NCI-H82 treated with DMSO at 0.1 percent for 48 hours (cell line): ENCODE measurements around the gene PLIN3.
"Not testable (repeated sequence)": the region's sequence is repeated elsewhere in the genome, so short reads cannot be mapped to it uniquely, and the experiment has no call there.

ENCODE experiments used
- DNase-seq: peaks from one replicate; lab custom pipeline; 2025; ENCODE audit not compliant: unreplicated experiment; lab: John Stamatoyannopoulos, UW

The PLIN3 gene

DNA sequence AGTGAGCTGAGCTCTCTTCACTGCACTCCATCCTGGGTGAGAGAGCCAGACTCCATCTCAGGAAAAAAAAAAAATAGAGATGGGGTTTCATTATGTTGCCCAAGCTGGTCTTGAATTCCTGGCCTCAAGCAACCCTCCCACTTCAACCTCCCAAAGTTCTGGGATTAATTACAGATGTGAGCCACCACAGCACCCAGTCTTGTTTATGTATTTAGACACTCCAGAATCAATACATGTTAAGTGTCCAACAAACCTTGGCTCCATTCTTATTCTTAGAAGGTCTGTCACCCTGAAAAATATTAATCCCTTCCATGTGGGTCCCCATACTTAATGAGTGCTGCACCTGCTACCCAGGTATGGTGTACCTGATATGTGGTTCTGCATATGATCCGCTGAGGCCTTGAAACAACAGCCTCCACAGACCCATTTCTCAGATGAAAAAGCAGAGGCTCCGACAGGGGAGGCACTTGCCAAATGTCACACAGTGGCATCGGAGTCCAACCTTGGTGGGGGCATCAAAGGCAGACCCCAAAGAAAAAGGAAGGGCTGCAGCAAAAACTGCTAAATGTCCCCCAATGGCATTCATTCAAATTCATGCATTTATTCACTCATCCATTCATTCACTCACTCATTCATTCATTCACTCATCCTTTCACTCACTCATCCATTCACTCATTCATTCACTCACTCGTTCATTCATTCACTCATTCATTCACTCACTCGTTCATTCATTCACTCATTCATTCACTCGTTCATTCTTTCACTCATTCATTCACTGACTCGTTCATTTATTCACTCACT lies 52.6 kb downstream of the PLIN3 start:
- DNase-seq = no peak

DNA sequence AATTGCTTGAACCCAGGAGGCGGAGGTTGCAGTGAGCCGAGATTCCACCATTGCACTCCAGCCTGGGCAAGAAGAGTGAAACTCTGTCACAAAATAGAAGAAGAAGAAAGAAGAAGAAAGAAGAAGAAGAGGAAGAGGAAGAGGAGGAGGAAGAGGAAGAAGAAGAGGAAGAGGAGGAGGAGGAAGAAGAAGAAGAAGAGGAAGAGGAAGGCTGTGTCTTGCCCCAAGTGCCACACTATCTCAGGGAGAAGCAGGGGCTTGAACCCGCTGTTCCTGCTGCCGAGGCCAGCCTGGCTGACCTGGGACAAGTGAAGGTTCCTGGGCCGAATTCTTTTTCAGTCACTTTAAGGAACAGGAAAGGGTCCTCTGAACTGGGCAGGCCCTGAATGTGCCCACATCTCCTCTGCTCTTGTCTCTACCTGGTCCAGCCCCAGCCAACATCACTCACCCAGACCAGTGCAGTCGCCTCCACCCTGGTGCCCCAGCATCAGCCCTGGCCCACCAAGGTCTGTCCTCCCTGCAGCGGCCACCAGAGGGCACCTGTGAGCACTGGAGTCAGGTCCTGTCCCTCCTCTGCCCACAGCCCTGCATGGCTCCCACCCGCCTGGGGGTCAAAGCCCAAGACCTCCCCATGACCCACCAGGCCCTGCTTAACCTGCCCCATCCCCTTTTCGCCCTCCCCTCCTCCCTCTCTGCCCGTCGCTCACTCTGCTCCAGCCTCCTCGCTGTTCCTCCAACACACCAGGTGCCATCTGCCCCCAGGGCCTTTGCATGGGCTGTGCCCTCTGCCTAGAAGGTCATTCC lies 55.9 kb downstream of the PLIN3 start:
- peak; percentile 6 for DNase-seq

DNA sequence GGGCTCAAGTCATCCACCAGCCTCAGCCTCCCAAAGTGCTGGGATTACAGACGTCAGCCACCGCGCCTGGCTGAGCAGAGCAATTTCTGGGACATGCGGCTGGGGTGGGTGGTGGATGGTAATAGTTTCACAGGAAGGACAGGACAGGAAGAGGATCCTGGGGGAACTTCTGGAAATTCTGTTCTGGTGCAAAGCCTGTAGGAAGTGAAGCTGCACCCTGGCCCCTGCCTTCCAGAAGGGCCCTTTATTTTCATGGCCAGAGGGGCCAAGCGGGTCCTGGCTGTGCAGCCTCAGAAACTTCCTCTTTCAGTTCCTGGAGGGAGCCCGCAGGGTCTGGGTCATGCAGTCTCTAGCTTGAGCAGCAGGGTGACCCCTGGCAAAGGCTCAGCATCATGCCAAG lies 60.3 kb downstream of the PLIN3 start:
- no peak for DNase-seq

DNA sequence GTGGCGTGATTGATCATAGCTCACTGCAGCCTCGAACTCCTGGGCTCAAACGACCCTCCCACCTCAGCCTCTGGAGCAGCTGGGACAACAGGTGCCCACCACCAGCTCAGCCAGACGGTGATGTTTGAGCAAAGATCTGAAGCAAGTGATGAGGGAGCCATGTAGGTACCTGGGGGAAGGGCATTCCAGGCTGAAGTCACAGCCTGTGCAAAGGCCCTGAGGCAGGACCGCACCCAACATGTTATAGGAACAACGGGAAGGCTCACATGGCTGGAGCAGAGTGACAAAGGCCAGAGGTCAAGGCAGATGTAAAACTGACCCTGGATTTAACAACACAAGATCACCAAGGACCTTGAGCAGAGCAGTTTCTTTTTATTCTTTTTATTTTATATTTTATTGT lies 61.1 kb downstream of the PLIN3 start:
- DNase-seq = no peak

DNA sequence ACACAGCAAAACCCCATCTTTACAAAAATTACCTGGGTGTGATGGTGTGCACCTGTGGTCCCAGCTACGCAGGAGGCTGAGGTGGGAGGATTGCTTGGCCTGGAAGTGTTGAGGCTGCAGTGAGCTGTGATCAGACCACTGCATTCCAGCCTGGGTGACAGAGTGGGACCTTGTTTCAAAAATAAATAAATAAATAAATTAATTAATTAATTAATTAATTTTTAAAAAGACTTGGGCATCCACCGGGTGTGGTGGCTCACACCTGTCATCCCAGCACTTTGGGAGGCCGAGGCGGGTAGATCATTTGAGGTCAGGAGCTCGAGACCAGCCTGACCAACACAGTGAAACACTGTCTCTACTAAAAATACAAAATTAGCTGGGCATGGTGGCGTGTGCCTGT lies 62.3 kb downstream of the PLIN3 start:
- DNase-seq = not testable (repeated sequence)

DNA sequence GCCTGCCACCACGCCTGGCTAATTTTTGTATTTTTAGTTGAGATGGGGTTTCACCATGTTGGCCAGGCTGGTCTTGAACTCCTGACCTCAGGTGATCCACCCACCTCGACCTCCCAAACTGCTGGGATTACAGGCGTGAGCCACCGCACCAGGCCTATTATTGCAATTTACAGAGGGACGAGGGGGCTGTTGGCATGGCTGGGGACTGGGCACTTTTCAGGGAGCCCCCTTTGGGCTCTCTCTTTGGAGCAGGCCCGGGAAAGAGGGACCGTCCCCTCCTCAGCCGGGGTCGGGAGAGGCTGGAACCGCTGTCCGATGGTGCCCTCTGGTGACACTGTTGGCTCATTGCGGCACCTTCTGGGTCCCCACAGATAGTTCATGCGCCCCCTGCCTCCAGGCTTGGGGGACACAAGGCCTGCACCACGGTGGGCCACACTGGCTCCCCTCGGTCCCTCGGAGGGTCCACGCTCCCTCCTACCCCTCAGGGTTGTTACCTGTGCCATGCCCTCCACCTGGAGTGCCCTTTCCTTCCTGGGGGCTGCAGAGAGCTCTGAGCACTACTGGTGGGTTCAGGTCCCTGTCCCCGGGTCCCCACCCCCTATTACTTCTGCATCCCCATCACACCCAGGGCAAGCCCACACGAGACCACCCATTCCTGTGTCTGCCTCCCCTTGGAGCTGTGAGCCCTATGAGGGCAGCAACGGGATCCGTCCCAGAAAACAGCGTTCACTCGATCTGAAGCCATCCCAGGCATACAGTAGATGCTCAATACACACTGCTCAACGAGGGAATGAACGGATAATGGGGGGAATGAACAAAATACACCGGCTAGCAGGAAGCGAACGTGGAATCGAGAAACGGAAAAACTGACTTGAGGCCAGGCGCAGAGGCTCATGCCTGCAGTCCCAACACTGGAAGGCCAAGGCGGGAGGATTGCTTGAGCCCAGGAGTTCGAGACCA lies 63.5 kb downstream of the PLIN3 start:
- peak; percentile 22 for DNase-seq

DNA sequence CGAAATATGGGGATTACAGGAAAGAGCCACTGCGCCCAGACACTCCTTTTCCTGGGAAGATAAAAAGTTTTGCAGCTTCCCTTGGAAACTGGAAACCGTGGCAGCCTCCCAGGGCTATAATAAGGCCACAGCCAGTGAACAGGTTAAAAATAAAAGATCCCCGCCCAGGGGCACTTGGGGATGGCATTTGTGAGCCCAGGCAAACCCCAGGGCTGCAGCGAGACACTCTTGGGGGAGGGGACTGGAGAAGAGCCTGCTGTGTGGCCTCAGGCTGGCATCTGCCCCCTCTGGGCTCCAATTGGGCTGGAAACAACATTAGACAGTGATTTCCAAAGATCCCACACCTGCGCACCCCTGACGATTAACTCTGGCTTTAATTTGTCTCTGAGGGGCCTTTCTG lies 64.8 kb downstream of the PLIN3 start:
- DNase-seq = no peak

DNA sequence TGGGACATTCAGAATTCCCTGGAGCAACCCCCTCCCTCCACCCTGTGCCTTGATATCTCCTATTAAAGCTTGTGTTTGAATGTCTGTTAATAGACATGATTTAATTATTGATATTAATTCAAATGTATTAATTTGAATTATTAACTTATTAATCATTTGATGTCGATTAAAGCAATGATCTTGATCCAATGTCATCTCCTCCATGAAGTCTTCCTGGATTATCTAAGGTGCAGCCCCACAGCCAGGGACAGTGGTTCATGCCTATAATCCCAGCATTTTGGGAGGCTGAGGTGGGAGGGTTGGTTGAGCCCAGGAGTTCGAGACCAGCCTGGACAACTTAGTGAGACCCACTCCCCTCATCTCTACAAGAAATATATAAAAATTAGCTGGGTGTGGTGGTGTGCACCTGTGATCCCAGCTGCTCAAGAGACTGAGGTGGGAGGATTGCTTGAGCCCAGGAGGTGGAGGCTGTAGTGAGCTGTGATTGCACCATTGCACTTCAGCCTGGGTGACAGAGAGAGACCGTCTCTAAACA lies 66.3 kb downstream of the PLIN3 start:
- DNase-seq = no peak

DNA sequence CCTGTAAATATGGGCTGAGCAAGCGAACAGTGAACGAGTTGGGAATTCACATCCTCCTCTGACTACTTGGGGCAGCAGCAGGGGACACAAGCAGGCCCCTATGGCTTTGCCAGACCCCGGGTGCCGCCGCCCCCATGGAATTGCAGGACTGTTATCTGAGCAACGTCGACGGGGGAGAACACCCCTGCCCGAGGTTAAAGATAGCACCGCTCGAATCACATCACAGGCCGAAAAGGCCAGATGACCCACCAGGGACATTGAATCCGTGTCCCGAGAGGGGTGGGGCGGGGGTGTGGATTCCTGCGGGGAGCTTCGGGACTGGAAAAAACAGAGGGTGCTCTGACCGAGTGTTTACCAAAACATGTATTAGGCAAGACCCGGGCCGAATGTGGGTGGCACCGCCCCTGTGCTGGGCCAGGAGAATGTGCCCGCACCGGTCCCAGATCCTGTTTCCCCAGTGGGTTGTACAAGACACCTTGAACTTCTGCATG lies 66.8 kb downstream of the PLIN3 start:
- DNase-seq = no peak

DNA sequence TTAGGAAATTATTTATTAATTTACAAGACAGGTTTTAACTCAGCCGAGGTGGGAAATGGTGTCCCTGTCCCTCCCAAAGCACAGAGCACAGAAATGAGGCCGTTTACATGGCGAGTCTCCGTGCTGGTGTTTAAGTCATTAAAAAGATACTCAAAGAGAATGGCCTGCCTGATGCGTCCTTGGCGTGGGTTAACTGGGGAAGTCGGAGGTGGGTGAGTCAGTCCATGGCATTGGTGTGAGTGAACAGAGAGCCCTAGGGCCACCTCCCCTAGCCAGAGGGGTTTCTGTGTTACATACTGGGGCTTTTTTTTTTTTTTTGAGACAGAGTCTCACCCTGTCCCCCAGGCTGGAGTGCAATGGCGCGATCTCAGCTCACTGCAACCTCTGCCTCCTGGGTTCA lies 72.1 kb downstream of the PLIN3 start:
- no peak for DNase-seq

DNA sequence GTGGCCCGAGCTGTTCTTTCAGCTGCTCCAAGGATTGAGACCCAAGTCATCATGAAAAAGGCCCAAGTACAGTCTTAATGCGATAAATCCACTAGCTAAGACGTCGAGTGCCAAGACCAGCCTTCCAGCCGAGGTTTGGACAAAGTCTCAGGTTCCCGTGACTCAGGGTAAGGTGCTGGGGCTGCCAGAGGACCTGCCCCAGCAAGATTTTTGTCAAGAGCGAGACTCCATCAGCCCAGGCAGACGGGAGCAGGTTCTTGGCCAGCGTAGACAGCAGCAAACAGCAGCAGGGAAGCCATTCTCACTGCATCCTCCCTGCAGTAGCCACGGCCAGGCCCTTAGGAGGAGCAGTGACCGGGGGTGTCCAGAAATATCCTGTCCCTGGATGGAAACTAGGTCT lies 72.5 kb downstream of the PLIN3 start:
- DNase-seq = no peak

DNA sequence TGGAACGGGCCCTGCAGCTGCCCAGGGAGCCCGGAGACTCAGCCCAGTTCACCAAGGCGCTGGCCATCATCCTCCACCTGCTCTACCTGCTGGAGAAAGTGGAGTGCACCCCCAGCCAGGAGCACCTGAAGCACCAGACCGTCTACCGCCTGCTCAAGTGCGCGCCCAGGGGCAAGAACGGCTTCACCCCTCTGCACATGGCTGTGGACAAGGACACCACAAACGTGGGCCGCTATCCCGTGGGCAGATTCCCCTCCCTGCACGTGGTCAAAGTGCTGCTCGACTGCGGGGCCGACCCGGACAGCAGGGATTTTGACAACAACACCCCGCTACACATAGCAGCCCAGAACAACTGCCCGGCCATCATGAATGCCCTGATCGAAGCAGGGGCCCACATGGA lies 74.2 kb downstream of the PLIN3 start:
- DNase-seq = not testable (repeated sequence)

DNA sequence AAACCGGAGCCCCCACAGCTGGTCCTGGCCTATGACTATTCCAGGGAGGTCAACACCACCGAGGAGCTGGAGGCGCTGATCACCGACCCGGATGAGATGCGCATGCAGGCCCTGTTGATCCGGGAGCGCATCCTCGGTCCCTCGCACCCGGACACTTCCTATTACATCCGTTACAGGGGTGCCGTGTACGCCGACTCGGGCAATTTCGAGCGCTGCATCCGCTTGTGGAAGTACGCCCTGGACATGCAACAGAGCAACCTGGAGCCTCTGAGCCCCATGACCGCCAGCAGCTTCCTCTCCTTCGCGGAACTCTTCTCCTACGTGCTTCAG lies 74.6 kb downstream of the PLIN3 start:
- DNase-seq = not testable (repeated sequence)

DNA sequence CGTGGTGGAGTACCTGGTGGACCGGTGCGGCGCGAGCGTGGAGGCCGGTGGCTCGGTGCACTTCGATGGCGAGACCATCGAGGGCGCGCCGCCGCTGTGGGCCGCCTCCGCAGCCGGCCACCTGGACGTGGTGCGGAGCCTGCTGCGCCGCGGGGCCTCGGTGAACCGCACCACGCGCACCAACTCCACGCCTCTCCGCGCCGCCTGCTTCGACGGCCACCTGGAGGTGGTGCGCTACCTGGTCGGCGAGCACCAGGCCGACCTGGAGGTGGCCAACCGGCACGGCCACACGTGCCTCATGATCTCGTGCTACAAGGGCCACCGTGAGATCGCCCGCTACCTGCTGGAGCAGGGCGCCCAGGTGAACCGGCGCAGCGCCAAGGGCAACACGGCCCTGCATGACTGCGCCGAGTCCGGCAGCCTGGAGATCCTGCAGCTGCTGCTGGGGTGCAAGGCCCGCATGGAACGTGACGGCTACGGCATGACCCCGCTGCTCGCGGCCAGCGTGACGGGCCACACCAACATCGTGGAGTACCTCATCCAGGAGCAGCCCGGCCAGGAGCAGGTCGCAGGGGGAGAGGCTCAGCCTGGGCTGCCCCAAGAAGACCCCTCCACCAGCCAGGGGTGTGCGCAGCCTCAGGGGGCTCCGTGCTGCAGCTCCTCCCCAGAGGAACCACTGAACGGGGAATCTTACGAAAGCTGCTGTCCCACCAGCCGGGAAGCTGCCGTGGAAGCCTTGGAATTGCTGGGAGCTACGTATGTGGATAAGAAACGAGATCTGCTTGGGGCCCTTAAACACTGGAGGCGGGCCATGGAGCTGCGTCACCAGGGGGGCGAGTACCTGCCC lies 75.2 kb downstream of the PLIN3 start:
- not testable (repeated sequence) for DNase-seq

DNA sequence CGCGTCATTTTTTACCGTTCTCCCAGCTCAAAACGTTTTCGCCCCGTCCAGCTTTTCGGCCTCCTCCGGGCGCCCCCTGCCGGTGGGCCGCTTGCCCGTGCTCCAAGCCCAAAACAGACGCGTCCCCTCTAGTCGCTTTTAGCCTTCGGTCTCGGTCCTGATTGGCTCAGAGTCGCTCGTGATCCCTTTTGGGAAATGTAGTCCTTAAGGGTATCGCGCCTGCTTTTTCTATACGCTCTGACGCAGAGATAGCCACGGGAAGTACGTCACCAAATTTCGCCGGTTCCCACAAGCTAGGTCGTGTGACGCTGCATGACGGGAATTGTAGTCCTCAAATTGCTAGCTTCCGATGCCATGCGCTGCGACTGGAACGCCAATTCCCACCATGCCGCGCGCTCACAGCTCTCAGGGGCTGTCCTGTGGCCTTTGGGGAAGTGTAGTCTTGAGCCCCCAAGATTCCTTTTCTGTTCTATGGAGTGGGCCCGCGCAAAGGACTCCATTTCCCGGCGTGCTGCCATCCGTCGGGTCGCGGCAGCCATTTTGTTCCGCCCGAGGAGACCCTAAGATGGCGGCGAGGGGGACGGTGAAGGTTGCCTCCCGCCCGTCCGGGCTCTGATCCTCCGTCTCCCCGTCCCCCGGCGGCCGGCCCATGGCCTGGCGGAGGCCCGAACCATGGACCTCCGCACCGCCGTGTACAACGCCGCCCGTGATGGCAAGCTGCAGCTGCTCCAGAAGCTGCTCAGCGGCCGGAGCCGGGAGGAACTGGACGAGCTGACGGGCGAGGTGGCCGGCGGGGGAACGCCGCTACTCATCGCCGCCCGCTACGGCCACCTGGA lies 76.1 kb downstream of the PLIN3 start, which contains the start of gene FEM1A:
TSS of gene FEM1A (plus strand) at position 552 of the 836 bp plus-strand sequence. CDS start at position 673, 121 bp downstream.
- peak; percentile 98 for DNase-seq
